ENCODE measurements around the gene VENTX.
"Not testable (repeated sequence)": the region's sequence is repeated elsewhere in the genome, so short reads cannot be mapped to it uniquely, and the experiment has no call there.

The VENTX gene

DNA sequence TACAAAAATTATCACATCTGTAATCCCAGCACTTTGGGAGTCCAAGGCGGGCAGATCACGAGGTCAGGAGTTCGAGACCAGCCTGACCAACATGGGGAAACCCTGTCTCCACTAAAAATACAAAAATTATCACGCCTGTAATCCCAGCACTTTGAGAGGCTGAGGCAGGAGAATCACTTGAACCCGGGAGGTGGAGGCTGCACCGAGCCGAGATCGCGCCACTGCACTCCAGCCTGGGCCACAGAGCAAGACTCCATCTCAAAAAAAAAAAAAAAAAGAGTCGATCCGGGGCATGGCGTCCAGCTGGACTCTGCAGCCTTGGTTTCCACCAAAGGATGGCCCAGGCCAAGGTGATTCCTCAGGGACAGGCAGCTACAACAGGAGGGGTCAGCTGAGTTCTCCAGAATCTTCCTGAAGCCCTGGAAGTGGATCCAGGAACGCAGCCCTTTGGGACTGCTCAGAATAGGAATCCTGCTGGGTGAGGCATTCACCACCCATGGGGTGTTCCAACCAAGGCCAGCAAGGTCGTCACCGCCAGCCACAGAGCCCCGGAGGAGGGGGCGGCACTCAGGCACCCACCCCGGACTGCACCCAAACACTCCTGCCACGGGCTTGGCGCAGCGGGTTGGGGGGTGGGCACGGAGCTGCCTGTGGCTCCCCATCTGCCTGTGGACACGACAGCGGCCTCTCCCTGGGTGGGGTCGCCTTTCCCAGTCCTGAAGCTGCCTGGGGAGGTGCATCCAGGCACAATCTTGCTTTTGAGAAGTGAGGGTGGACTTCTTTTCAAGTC is 19.7 kb upstream of the VENTX start:
- DNase-seq (ENCODE audit: insufficient read length, low spot score) (no peak), FAIRE-seq (no peak)
- TF ChIP-seq, protein P1, sequence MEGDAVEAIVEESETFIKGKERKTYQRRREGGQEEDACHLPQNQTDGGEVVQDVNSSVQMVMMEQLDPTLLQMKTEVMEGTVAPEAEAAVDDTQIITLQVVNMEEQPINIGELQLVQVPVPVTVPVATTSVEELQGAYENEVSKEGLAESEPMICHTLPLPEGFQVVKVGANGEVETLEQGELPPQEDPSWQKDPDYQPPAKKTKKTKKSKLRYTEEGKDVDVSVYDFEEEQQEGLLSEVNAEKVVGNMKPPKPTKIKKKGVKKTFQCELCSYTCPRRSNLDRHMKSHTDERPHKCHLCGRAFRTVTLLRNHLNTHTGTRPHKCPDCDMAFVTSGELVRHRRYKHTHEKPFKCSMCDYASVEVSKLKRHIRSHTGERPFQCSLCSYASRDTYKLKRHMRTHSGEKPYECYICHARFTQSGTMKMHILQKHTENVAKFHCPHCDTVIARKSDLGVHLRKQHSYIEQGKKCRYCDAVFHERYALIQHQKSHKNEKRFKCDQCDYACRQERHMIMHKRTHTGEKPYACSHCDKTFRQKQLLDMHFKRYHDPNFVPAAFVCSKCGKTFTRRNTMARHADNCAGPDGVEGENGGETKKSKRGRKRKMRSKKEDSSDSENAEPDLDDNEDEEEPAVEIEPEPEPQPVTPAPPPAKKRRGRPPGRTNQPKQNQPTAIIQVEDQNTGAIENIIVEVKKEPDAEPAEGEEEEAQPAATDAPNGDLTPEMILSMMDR (IDR thresholded peaks at IDR 0.05; ENCODE audit: insufficient read depth, missing control alignments) = no peak

DNA sequence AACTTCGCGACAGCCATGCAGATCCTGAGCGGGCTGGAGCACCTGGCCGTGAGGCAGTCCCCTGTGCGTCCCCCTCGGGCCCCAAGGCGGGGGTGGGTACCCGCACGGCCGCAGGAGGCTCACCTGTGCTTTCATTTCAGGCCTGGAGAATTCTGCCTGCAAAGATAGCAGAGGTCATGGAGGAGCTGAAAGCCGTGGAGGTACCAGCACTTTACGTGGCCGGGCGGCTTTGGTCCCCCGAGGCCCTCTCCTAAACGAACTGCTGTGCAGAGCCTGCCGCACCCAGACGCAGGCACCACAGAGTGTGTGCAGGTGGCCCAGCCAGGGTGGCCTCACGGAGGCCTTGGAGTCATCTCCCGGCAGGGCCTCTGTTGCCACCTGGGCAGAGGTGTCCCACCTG is 18.8 kb upstream of the VENTX start:
- FAIRE-seq (no peak), DNase-seq (ENCODE audit: insufficient read length, low spot score) (no peak)
- TF ChIP-seq, protein P1 (IDR thresholded peaks at IDR 0.05; ENCODE audit: insufficient read depth, missing control alignments) = no peak

DNA sequence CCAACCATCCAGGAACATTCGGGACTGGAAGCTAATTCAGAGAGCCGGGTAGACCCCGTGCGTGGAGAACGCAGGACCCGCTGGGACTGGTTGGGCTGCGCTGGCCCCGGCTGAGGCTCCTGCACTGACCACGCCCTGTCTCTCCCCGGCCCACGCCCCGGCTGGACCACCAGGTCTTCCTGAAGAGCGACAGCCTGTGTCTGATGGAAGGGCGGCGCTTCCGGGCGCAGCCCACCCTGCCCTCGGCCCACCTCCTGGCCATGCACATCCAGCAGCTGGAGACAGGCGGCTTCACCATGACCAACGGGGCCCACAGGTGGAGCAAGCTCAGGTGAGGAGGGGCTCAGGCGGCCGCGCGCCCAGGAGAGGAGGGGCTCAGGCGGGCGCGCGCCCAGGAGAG is 17.9 kb upstream of the VENTX start:
- TF ChIP-seq, protein P1 (IDR thresholded peaks at IDR 0.05; ENCODE audit: insufficient read depth, missing control alignments) = no peak
- FAIRE-seq (no peak), DNase-seq (ENCODE audit: insufficient read length, low spot score) (no peak)

DNA sequence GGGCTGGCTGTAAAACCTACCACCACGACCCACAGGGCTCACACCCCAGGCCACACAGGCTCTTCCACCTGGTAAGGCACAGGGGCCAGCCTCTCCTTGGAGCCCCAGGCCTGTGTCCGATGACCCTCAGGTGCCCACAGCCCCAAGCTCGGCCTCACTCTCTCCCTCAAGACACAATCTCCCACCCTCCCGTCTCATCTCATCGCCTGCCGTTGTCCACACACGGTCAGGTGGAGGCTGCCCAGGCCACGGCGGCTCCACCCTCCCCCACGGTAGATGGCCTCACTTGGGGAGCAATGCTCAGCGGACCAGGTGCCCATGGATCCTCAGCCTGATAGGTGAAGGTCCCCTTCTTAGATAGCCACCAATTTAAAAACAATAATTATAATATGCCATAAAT is 16.3 kb upstream of the VENTX start:
- FAIRE-seq = no peak
- DNase-seq (ENCODE audit: insufficient read length, low spot score) = no peak
- TF ChIP-seq, protein P1 (IDR thresholded peaks at IDR 0.05; ENCODE audit: insufficient read depth, missing control alignments) = no peak

DNA sequence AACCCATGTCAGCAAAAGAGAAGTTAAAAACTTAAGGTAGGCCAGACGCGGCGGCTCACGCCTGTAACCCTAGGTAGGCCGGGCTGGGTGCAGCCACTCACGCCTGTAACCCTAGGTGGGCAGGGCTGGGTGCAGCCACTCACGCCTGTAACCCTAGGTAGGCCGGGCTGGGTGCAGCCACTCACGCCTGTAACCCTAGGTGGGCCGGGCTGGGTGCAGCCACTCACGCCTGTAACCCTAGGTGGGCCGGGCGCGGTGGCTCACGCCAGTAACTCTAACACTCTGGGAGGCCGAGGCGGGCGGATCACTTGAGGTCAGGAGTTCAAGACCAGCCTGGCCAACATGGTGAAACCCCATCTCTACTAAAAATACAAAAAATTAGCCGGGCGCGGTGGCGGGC is 15.9 kb upstream of the VENTX start:
- not testable (repeated sequence) for FAIRE-seq; DNase-seq (ENCODE audit: insufficient read length, low spot score)

DNA sequence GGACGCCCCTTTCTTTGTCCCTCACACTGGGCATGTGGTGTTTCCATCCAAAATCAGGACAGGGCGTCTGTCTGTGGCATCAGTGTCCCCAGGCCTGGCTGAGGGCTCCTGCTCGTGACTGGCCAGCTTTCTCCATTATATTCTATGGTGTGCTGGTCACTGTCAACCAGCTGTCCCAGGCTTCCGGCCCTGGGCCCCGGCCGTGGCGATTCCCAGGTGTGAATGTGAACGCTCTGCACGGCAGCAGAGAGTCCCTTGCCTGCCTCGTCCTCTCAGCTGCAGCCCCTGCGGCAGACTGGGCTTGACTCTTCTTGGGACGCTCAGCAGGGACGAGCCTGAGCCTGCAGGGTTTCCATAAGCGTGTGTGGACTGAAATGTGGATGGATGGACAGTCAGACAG is 13.6 kb upstream of the VENTX start:
- DNase-seq (ENCODE audit: insufficient read length, low spot score) = no peak
- TF ChIP-seq, protein P1 (IDR thresholded peaks at IDR 0.05; ENCODE audit: insufficient read depth, missing control alignments) = no peak
- FAIRE-seq = no peak

DNA sequence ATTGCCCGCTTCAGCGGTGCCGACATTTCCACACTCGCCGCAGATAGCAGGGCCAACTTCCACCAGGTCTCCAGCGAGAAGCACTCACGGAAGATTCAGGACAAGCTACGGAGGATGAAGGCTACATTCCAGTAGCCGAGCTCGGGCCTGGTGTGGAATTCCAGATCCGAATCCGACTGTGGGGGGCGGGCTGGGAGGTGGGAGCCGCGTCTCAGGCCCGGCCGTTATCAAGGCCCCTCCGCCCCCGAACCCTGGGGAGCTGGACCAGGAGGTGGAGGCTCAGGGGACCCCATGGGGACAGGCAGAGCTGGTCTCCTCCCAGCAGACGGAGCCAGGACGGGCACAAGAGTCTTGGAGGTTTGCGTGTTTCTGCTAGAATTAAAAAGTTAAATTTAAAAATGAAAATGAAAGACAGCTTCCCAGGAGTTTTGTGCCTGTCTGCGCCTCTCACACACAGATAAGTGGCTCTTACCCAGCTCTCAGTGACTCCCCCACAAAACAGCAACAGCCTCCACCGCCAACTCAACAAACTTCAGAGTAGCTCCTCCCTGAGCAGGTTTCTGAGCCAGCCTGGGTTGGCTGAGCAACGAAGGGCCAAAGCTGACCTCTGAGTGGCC is 12.8 kb upstream of the VENTX start:
- TF ChIP-seq, protein P1 (IDR thresholded peaks at IDR 0.05; ENCODE audit: insufficient read depth, missing control alignments) = no peak
- FAIRE-seq (no peak), DNase-seq (ENCODE audit: insufficient read length, low spot score) (no peak)
